Esophagus muscularis mucosa (tissue), 3 donors: ENCODE data around the gene ITGA8.

Source experiments
- CTCF ChIP-seq, 3 experiments: fragments of 200-600 bp in 2 of 3; fragments of 450-650 bp in 1 of 3; sonication (generic) in 2 of 3; IDR thresholded peaks; one replicate each; pipeline ENCODE4 v1.5.1; 2017 to 2019; ENCODE audit warnings: antibody characterized with exemption in 3 of 3, mild to moderate bottlenecking in 2 of 3, moderate library complexity in 1 of 3
- EP300 ChIP-seq: sonication (generic); formaldehyde crosslinking; IDR thresholded peaks from one replicate; pipeline ENCODE4 v1.6.1; 2017; ENCODE audit warnings: antibody characterized with exemption

- TF ChIP-seq EP300 (no peak), CTCF (IDR thresholded peaks at IDR 0.05) (no peak)
Observed at GRCh38 chr10:15740261-15740660, 20.5 kb upstream of the ITGA8 start.
